OCI-LY3 (cell line): ENCODE results near the gene PUDP.

Experiments used
- EZH2phosphoT487 ChIP-seq: fragments of 200-600 bp; shearing (Covaris generic); IDR thresholded peaks from 2 replicates; pipeline ENCODE4 v1.6.1; 2018; ENCODE audit warnings: antibody characterized with exemption, mixed run types, low read depth
- TF ChIP-seq, protein P1 (sequence below): fragments of 200-600, 300-600 bp; sonication (generic); IDR thresholded peaks from 2 replicates; pipeline ENCODE4 v1.5.1; 2014; ENCODE audit warnings: antibody characterized with exemption, low read length, low read depth

DNA sequence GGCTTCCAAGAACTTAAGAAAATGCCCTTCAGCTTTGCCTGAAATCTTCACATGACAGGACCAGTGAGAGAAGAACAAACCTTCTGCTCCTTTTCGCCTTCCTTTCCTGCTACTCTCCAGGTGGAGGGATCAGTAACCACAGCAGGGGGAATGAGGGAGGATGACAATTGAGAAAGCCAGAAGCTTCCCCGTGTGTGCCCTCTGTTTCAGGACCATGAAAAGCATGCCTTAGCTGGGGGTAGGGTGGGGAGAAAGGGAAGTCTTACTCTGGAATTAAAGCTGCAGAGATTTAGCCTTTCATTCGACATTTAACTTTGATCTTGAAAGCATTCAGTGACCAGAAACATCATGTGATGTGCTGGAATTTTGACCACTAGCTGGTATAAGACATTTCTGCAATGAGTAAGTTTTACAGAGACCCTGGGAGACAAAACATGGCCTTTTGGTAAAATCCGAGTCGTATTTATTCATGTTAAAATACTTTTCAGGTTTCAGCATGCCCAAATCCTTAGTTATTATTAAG lies 10.6 kb upstream of the PUDP start:
- TF ChIP-seq, protein P1, sequence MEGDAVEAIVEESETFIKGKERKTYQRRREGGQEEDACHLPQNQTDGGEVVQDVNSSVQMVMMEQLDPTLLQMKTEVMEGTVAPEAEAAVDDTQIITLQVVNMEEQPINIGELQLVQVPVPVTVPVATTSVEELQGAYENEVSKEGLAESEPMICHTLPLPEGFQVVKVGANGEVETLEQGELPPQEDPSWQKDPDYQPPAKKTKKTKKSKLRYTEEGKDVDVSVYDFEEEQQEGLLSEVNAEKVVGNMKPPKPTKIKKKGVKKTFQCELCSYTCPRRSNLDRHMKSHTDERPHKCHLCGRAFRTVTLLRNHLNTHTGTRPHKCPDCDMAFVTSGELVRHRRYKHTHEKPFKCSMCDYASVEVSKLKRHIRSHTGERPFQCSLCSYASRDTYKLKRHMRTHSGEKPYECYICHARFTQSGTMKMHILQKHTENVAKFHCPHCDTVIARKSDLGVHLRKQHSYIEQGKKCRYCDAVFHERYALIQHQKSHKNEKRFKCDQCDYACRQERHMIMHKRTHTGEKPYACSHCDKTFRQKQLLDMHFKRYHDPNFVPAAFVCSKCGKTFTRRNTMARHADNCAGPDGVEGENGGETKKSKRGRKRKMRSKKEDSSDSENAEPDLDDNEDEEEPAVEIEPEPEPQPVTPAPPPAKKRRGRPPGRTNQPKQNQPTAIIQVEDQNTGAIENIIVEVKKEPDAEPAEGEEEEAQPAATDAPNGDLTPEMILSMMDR, result no peak
- TF ChIP-seq EZH2phosphoT487, result no peak
